ENCODE data around the gene GPR161. TPM values are rescaled to one million over a fixed set of nuclear protein-coding genes. Genes with fewer than 3 reads are reported as not detected.

The GPR161 gene
- total and polyA plus RNA-seq, 5 donors = 2.3 to 5.9 (median 4.8) TPM

DNA sequence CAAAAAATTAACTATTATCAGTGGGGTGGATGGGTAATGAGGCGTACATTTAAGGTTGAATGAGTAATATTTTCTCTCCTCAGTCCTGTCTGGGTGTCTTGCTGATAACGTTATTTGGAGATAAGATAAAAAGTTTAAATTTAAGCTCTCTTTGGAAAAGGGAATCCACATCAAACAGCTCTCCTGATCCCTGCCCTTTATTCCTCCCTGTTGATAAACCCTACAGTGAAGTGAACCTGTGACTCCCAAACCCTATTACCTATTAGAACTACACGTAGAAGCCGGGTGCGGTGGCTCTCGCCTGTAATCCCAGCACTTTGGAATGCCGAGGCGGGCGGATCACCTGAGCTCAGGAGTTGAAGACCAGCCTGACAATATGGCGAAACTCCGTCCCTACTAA, 9.9 kb upstream of the GPR161 start:
- 80% methylated on average over 11 of the region's 11 CpGs for WGBS
- Histone ChIP-seq H3K4me3 (ENCODE audit: low read length) (no peak overlapping the region), H3K27ac (ENCODE audit: low read length) (no peak overlapping the region), H3K27me3 (ENCODE audit: control insufficient read depth, insufficient read depth) (no peaks in the 10 kb centered on the region), H3K9me3 (ENCODE audit: control insufficient read depth, low read length) (no peaks in the 10 kb centered on the region), H3K4me1 (ENCODE audit: control insufficient read depth, insufficient read depth, low read length) (no peaks in the 10 kb centered on the region)
- ATAC-seq (no peak), DNase-seq (peak in 1 of 3 donors; percentile 37)
- intact Hi-C loops (cut with DNase I) = no loop called here

GRCh38 chr1:168146160-168146539, 9.4 kb upstream of the GPR161 start:
- no peak for ATAC-seq
- H3K27me3 ChIP-seq (ENCODE audit: control insufficient read depth, insufficient read depth) = no peaks in the 10 kb centered on the region
- intact Hi-C loops (cut with DNase I) = no loop called here

DNA sequence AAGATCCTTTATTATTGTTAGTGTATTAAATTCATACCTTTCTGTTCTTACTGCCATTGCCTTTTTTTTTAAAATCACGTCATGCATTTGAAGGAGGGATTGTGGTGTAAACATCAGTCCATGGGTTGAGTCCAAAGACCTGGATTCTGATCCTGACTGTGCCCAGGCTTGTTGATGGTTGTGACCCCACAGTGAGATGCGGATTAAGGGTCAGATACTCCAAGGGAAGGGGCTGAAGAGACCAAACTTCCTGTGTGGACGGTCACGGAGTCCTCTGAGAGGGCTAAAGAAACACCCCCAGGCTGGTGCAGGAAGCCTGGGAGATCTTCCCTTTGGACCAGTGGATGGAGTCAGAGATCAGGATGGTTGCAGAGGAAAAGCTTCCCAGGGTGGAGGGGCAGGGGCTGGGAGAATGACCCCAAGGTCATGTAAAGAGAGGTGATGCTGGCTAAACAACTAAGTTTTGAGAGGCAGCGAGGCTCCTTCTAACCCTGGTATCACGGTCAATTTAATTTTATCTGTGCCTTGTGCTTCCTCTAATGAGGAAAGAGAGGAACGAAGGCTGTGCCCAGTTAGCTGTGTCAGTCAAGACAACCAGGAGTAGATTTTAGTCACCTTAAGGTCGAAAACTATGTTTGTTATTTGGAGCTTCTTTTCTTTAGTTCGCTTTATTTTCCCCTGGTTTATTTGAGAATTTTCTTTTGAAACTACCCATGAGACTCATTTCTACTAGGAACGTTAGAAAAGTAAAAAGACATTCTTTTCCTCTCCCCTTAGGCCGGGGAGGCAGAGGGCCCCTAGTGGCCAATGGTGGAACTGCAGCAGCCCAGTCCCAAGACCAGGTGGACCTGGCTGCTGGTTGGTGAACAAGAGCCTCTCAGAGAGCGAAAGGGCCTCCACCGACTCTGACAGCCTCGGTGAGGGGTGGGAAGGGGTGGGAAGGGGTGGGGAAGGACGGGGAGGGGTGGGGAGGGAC, 8.7 kb upstream of the GPR161 start:
- intact Hi-C loops (cut with DNase I) = no loop called here
- Histone ChIP-seq H3K4me1 (ENCODE audit: control insufficient read depth, insufficient read depth, low read length) (no peaks in the 10 kb centered on the region), H3K9me3 (ENCODE audit: control insufficient read depth, low read length) (no peaks in the 10 kb centered on the region), H3K27ac (ENCODE audit: low read length) (no peak overlapping the region), H3K27me3 (ENCODE audit: control insufficient read depth, insufficient read depth) (no peaks in the 10 kb centered on the region), H3K4me3 (ENCODE audit: low read length) (no peak overlapping the region)
- peak; percentile 93 to 94 for ATAC-seq
- 24% methylated on average over 14 of the region's 15 CpGs for WGBS
- peak; percentile 86 to 94 (median 94) for DNase-seq

More at GRCh38 chr1:168146160-168146539, 9.4 kb upstream of the GPR161 start:
- Histone ChIP-seq H3K4me3 (ENCODE audit: low read length) (no peak overlapping the region), H3K27ac (ENCODE audit: low read length) (no peak overlapping the region), H3K9me3 (ENCODE audit: control insufficient read depth, low read length) (no peaks in the 10 kb centered on the region), H3K4me1 (ENCODE audit: control insufficient read depth, insufficient read depth, low read length) (no peaks in the 10 kb centered on the region)
- 72% methylated on average over 3 of the region's 5 CpGs for WGBS
- DNase-seq = no peak

GRCh38 chr1:168141871-168142385, 5.2 kb upstream of the GPR161 start:
- intact Hi-C loops (cut with DNase I) = no loop called here
- no peak overlapping the region for H3K27ac ChIP-seq (ENCODE audit: low read length)
- DNase-seq (no peak), ATAC-seq (no peak)
- no peaks in the 10 kb centered on the region for H3K9me3 ChIP-seq (ENCODE audit: control insufficient read depth, low read length)
- WGBS = 86% methylated on average over 3 of the region's 3 CpGs
- no peaks in the 10 kb centered on the region for H3K4me1 ChIP-seq (ENCODE audit: control insufficient read depth, insufficient read depth, low read length)
- no peaks in the 10 kb centered on the region for H3K27me3 ChIP-seq (ENCODE audit: control insufficient read depth, insufficient read depth)
- H3K4me3 ChIP-seq (ENCODE audit: low read length) = no peak overlapping the region

DNA sequence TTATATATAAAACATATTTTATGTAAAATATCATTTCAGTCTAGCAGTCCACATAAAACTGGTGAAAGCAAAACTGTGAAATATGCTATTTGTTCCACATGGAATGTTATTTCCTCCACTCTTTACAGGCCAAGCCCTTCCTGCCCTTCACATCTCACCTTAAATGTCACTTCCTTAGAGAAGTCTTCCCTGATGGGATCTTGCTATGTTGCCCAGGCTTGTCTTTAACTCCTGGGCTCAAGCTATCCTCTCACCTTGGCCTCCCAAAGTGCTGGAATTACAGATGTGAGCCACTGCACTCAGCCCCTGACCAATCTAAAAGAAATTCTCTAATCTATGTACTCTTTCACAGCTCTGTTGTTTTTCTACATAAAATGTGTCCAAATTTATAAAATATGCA, 2.3 kb upstream of the GPR161 start:
- H3K4me3 ChIP-seq (ENCODE audit: low read length) = no peak overlapping the region
- DNase-seq = no peak
- no peaks in the 10 kb centered on the region for H3K9me3 ChIP-seq (ENCODE audit: control insufficient read depth, low read length)
- ATAC-seq = no peak
- intact Hi-C loops (cut with DNase I) = no loop called here
- no peak overlapping the region for H3K27ac ChIP-seq (ENCODE audit: low read length)
- H3K27me3 ChIP-seq (ENCODE audit: control insufficient read depth, insufficient read depth) = no peaks in the 10 kb centered on the region
- H3K4me1 ChIP-seq (ENCODE audit: control insufficient read depth, insufficient read depth, low read length) = peaks cover 5% of the 10 kb centered on the region

DNA sequence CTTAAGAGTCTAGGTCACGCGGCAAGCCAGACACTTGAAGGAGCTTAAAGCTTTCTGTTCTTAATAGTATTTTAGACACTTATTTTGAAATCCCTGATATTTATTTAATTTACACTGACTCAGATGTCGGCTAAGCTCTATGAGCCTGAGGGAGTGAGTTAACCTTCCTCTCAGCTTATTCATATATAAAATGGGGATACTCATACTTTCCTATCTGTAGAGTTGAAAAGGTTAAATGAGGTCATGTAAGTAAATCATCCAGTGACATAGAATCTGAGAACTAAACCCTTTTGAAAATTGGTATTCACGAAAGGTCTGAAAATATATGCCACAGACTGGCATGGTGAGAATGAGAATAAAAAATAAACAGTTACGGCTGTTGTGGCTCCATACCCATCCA, 1.4 kb upstream of the GPR161 start:
- H3K9me3 ChIP-seq (ENCODE audit: control insufficient read depth, low read length) = no peaks in the 10 kb centered on the region
- ATAC-seq = no peak
- H3K4me3 ChIP-seq (ENCODE audit: low read length) = no peak overlapping the region
- DNase-seq = no peak
- WGBS = 90% methylated on average over 5 of the region's 5 CpGs
- intact Hi-C loops (cut with DNase I) = no loop called here
- H3K27ac ChIP-seq (ENCODE audit: low read length) = no peak overlapping the region
- peaks cover 5% of the 10 kb centered on the region for H3K4me1 ChIP-seq (ENCODE audit: control insufficient read depth, insufficient read depth, low read length)
- H3K27me3 ChIP-seq (ENCODE audit: control insufficient read depth, insufficient read depth) = no peaks in the 10 kb centered on the region

DNA sequence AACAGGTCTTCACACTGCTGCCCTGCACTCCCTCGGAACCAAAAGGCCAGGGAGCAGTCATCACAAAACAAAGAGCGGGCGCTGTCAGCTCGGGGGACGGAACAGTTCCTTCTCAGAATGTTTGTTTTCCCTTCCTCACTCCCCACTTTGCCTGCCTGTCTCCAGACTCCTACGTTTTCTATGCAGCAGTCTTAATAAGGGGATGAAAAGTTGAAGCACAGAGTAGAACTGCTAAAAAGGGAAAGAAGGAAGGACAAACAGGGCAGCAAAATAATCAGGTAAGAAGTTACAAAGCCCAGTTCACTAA, 738 bp upstream of the GPR161 start:
- ATAC-seq = peak; percentile 45 to 53
- 4% methylated on average over 6 of the region's 6 CpGs for WGBS

GRCh38 chr1:168135921-168136708, 615 bp downstream of the GPR161 start:
- WGBS = under 1% methylated on average over 63 of the region's 63 CpGs
- ATAC-seq = peak; percentile 50 to 69

More for the DNA sequence above, 738 bp upstream of the GPR161 start:
- H3K4me1 ChIP-seq (ENCODE audit: control insufficient read depth, insufficient read depth, low read length) = peaks cover 5% of the 10 kb centered on the region
- H3K9me3 ChIP-seq (ENCODE audit: control insufficient read depth, low read length) = no peaks in the 10 kb centered on the region
- peak overlapping the region; percentile 89 for H3K27ac ChIP-seq (ENCODE audit: low read length)
- H3K27me3 ChIP-seq (ENCODE audit: control insufficient read depth, insufficient read depth) = no peaks in the 10 kb centered on the region
- intact Hi-C loops (cut with DNase I) = no loop called here
- peak overlapping the region; percentile 60 for H3K4me3 ChIP-seq (ENCODE audit: low read length)
- no peak for DNase-seq

DNA sequence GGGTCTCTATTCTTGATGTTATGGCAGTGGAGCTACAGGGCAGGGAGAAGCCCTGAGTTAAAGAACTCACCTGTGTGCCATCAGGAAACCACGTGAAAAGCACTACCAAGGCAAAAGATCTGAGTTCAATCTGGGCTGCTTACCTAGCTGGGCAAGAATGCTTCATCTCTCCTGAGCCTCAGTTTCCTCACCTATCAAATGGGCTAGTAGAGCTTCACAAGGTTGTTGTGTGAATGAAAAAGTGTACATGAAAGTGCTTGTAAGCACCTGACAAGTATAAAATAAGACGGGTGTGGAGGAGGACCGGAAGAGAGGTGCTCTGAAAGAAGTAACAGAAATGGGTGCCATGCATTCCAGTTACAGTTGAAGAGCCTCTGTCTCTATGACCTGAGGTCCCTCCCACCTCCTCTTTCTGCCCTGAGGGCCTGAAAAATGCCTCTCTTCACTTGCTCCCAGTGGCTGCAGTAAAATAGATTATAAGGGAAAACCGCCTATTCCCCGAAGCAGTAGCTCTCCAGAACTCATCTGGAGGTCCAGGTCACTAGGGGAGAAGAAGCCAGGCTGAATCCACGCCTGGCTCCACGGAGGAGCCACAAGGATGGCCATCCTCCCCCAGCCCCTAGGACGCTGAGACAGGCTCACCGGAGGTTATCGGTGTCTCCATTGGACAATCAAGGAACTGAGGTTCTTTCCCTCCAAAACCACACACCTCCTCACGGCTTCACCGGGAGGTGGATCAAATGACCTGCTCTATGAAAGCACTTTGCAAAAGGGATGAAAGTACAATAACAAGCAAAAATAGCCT, 1.4 kb downstream of the GPR161 start:
- Histone ChIP-seq H3K27me3 (ENCODE audit: control insufficient read depth, insufficient read depth) (no peaks in the 10 kb centered on the region), H3K9me3 (ENCODE audit: control insufficient read depth, low read length) (no peaks in the 10 kb centered on the region), H3K27ac (ENCODE audit: low read length) (no peak overlapping the region), H3K4me3 (ENCODE audit: low read length) (peak overlapping the region; percentile 60), H3K4me1 (ENCODE audit: control insufficient read depth, insufficient read depth, low read length) (peaks cover 5% of the 10 kb centered on the region)
- intact Hi-C loops (cut with DNase I) = no loop called here
- ATAC-seq (peak in 1 of 2 donors; percentile 5), DNase-seq (no peak)
- WGBS = 38% methylated on average over 12 of the region's 12 CpGs

More at GRCh38 chr1:168135921-168136708, 615 bp downstream of the GPR161 start:
- H3K27me3 ChIP-seq (ENCODE audit: control insufficient read depth, insufficient read depth) = no peaks in the 10 kb centered on the region
- H3K4me1 ChIP-seq (ENCODE audit: control insufficient read depth, insufficient read depth, low read length) = peaks cover 5% of the 10 kb centered on the region
- peak overlapping the region; percentile 60 for H3K4me3 ChIP-seq (ENCODE audit: low read length)
- peak overlapping the region; percentile 16 for H3K27ac ChIP-seq (ENCODE audit: low read length)
- no peaks in the 10 kb centered on the region for H3K9me3 ChIP-seq (ENCODE audit: control insufficient read depth, low read length)
- DNase-seq = peak; percentile 33 to 75 (median 56)
- intact Hi-C loops (cut with DNase I) = no loop called here

- 77% methylated on average over 7 of the region's 7 CpGs for WGBS
- intact Hi-C loops (cut with DNase I) = no loop called here
- ATAC-seq = no peak
- DNase-seq = no peak
- Histone ChIP-seq H3K9me3 (ENCODE audit: control insufficient read depth, low read length) (no peaks in the 10 kb centered on the region), H3K4me1 (ENCODE audit: control insufficient read depth, insufficient read depth, low read length) (peaks cover 5% of the 10 kb centered on the region), H3K27ac (ENCODE audit: low read length) (no peak overlapping the region), H3K27me3 (ENCODE audit: control insufficient read depth, insufficient read depth) (no peaks in the 10 kb centered on the region), H3K4me3 (ENCODE audit: low read length) (no peak overlapping the region)
These were observed 2.1 kb downstream of the GPR161 start for GRCh38 chr1:168134642-168135041.
